HCT116 (cell line): ENCODE data around the gene APLP1. TPM values are rescaled to one million over a fixed set of nuclear protein-coding genes. Genes with fewer than 3 reads are reported as not detected.
"Not testable (repeated sequence)": the region's sequence is repeated elsewhere in the genome, so short reads cannot be mapped to it uniquely, and the experiment has no call there.

ENCODE experiments used
- ATAC-seq: fragments of 200-7000 bp; cut with Tn5 transposase; 2 replicates; pipeline ENCODE4 v1.9.1; 2020; ENCODE audit warnings: mild to moderate bottlenecking, moderate library complexity
- BruUV-seq: library from RNA; stranded (reverse); fragments of 400-500 nt; replicated peaks from 2 replicates; lab custom pipeline; 2021; lab: Mats Ljungman, UMichigan
- CTCF ChIA-PET: fragments of 300-600 bp; sonication (Branson Sonifier 250); formaldehyde crosslinking; loops from one replicate; lab custom pipeline; 2021; ENCODE audit warnings: antibody characterized with exemption; lab: Charles Lee
- POLR2A ChIA-PET: fragments of 300-600, 350-600 bp; sonication (Branson Sonifier 250); formaldehyde crosslinking; loops from one replicate; lab custom pipeline; 2021; ENCODE audit warnings: antibody characterized with exemption; lab: Charles Lee
- RAD21 ChIA-PET, 2 experiments: fragments of 300-600 bp; sonication (Branson Sonifier 250); formaldehyde crosslinking; loops; one replicate each; lab custom pipeline; 2023; ENCODE audit warnings: low total read pairs in 2 of 2; ENCODE audit not compliant: uncharacterized antibody in 2 of 2, unreplicated experiment in 2 of 2, low non-redundant PET in 1 of 2; lab: Charles Lee
- DNase-seq: peaks from one replicate; pipeline ENCODE4 v3.0.0-alpha.2; 2010; ENCODE audit warnings: low read depth, low spot score
- H2AFZ ChIP-seq: fragments of 200-600 bp; shearing (Covaris generic), sonication (generic); 2 replicates; pipeline ENCODE4 v1.6.1; 2017; ENCODE audit warnings: low read depth, mixed run types, mixed read lengths, antibody characterized with exemption, low read length; ENCODE audit not compliant: poor library complexity, severe bottlenecking
- H3K27ac ChIP-seq: 2 replicates; pipeline ENCODE4 v1.5.1; 2012; ENCODE audit warnings: low read depth, low read length
- H3K27me3 ChIP-seq: fragments of 200-600 bp; sonication (generic); 2 replicates; pipeline ENCODE4 v1.6.1; 2016; ENCODE audit warnings: mixed run types, low read length, mixed read lengths; ENCODE audit not compliant: insufficient read depth
- H3K36me3 ChIP-seq, 2 experiments: fragments of 200-500 bp in 1 of 2; fragments of 200-600 bp in 1 of 2; sonication (Bioruptor generic) in 1 of 2; sonication (generic) in 1 of 2; 2 replicates each; pipeline versions ENCODE4 v1.5.1 to v1.6.1; 2014 to 2016; ENCODE audit warnings: low read length in 2 of 2, inconsistent platforms in 1 of 2, mixed read lengths in 1 of 2, mixed run types in 1 of 2; ENCODE audit not compliant: insufficient read depth in 2 of 2, control insufficient read depth in 1 of 2
- H3K4me1 ChIP-seq, 2 experiments: fragments of 200-600 bp in 1 of 2; sonication (generic) in 1 of 2; 2 replicates each; pipeline versions ENCODE4 v1.5.1 to v1.6.1; 2012 to 2017; ENCODE audit warnings: low read length in 2 of 2, inconsistent platforms in 1 of 2, mild to moderate bottlenecking in 1 of 2, mixed read lengths in 1 of 2, mixed run types in 1 of 2, moderate library complexity in 1 of 2; ENCODE audit not compliant: insufficient read depth in 2 of 2, control insufficient read depth in 1 of 2
- H3K4me2 ChIP-seq: fragments of 200-600 bp; sonication (generic); 2 replicates; pipeline ENCODE4 v1.6.1; 2017; ENCODE audit warnings: mixed run types, low read length, mixed read lengths
- H3K4me3 ChIP-seq, 2 experiments: fragments of 200-600 bp in 1 of 2; sonication (generic) in 1 of 2; replicated peaks in 1 of 2; 2 replicates each; pipeline ENCODE4 v1.5.1; 2011 to 2016; ENCODE audit warnings: low read length in 2 of 2, control low read depth in 1 of 2, low read depth in 1 of 2, mild to moderate bottlenecking in 1 of 2, mixed read lengths in 1 of 2, mixed run types in 1 of 2
- H3K79me2 ChIP-seq: fragments of 200-600 bp; sonication (generic); 2 replicates; pipeline ENCODE4 v1.6.1; 2017; ENCODE audit warnings: mild to moderate bottlenecking, mixed run types, low read length, moderate library complexity, mixed read lengths; ENCODE audit not compliant: insufficient read depth
- H3K9ac ChIP-seq: fragments of 200-600 bp; sonication (generic); 2 replicates; pipeline ENCODE4 v1.6.1; 2016; ENCODE audit warnings: low read length, mixed read lengths
- H3K9me2 ChIP-seq: fragments of 200-600 bp; sonication (generic), shearing (Covaris generic); 2 replicates; pipeline ENCODE4 v1.6.1; 2017; ENCODE audit warnings: mixed run types, mild to moderate bottlenecking, moderate library complexity; ENCODE audit not compliant: insufficient read depth
- H3K9me3 ChIP-seq, 2 experiments: fragments of 200-500 bp in 1 of 2; fragments of 200-600 bp in 1 of 2; sonication (Bioruptor generic) in 1 of 2; sonication (generic) in 1 of 2; 2 replicates each; pipeline ENCODE4 v1.6.1; 2014 to 2017; ENCODE audit warnings: low read length in 2 of 2, mixed read lengths in 2 of 2, inconsistent platforms in 1 of 2, low read depth in 1 of 2, mild to moderate bottlenecking in 1 of 2, mixed run types in 1 of 2, moderate library complexity in 1 of 2; ENCODE audit not compliant: control insufficient read depth in 1 of 2, insufficient read depth in 1 of 2
- H4K20me1 ChIP-seq: fragments of 200-600 bp; sonication (generic), shearing (Covaris generic); 2 replicates; pipeline ENCODE4 v1.6.1; 2017; ENCODE audit warnings: mixed run types, mild to moderate bottlenecking, moderate library complexity; ENCODE audit not compliant: insufficient read depth
- ATF3 ChIP-seq: IDR thresholded peaks from 2 replicates; pipeline ENCODE4 v1.6.1; 2012
- CBX3 ChIP-seq: IDR thresholded peaks from 2 replicates; pipeline ENCODE4 v1.6.1; 2012; ENCODE audit warnings: low read depth
- CEBPB ChIP-seq: IDR thresholded peaks from 2 replicates; pipeline ENCODE4 v1.6.1; 2012; ENCODE audit warnings: low read depth
- CTCF ChIP-seq, 3 experiments: fragments of 200-600 bp in 1 of 3; sonication (generic) in 1 of 3; IDR thresholded peaks in 2 of 3; conservative IDR thresholded peaks in 1 of 3; 2 replicates each; pipeline ENCODE4 v1.5.1; 2012 to 2017; ENCODE audit warnings: low read depth in 2 of 3, low read length in 2 of 3, antibody characterized with exemption in 1 of 3, borderline replicate concordance in 1 of 3, control low read depth in 1 of 3, mild to moderate bottlenecking in 1 of 3, mixed read lengths in 1 of 3, mixed run types in 1 of 3, moderate library complexity in 1 of 3; ENCODE audit not compliant: insufficient read depth in 1 of 3
- EGR1 ChIP-seq: IDR thresholded peaks from 2 replicates; pipeline ENCODE4 v1.6.1; 2012; ENCODE audit warnings: low read depth
- ELF1 ChIP-seq: IDR thresholded peaks from 2 replicates; pipeline ENCODE4 v1.6.1; 2012; ENCODE audit warnings: low read depth, borderline replicate concordance
- EZH2 ChIP-seq: fragments of 200-600 bp; sonication (generic); IDR thresholded peaks from 2 replicates; pipeline ENCODE4 v1.6.1; 2017; ENCODE audit warnings: antibody characterized with exemption, mixed run types
- EZH2phosphoT487 ChIP-seq: fragments of 200-600 bp; IDR thresholded peaks from 2 replicates; pipeline ENCODE4 v1.6.1; 2018; ENCODE audit warnings: antibody characterized with exemption, borderline replicate concordance
- FOSL1 ChIP-seq: IDR thresholded peaks from 2 replicates; pipeline ENCODE4 v1.6.1; 2012; ENCODE audit warnings: low read depth
- JUND ChIP-seq: IDR thresholded peaks from 2 replicates; pipeline ENCODE4 v1.6.1; 2012
- POLR2AphosphoS5 ChIP-seq: IDR thresholded peaks from 2 replicates; pipeline ENCODE4 v1.6.1; 2011; ENCODE audit warnings: mild to moderate bottlenecking, low read depth, low read length, moderate library complexity
- RAD21 ChIP-seq: IDR thresholded peaks from 2 replicates; pipeline ENCODE4 v1.6.1; 2012; ENCODE audit warnings: low read depth, mild to moderate bottlenecking
- SIN3A ChIP-seq: IDR thresholded peaks from 2 replicates; pipeline ENCODE4 v1.6.1; 2012; ENCODE audit warnings: low read depth
- SP1 ChIP-seq: IDR thresholded peaks from 2 replicates; pipeline ENCODE4 v1.6.1; 2012; ENCODE audit warnings: low read depth
- ZFX ChIP-seq: fragments of 450-650 bp; IDR thresholded peaks from 2 replicates; pipeline ENCODE4 v1.6.1; 2017
- ZNF274 ChIP-seq: fragments of 200-500 bp; sonication (Bioruptor generic); IDR thresholded peaks from 2 replicates; pipeline ENCODE4 v1.6.1; 2014; ENCODE audit warnings: mild to moderate bottlenecking, low read depth, low read length, inconsistent platforms
- intact Hi-C: fragments of 100-400 bp; cut with micrococcal nuclease; formaldehyde crosslinking; loops from 2 replicates; pipeline ENCODE4 v1.10.0; 2022
- total RNA-seq: library from RNA; stranded (reverse); gene quantifications from one replicate; pipeline ENCODE4 v1.2.1, GENCODE V29; 2021; ENCODE audit not compliant: unreplicated experiment

Gene APLP1
- total RNA-seq, 1 experiment from 2014 or later, result 41.2 TPM

GRCh38 chr19:35909684-35910035, 41.3 kb downstream of the APLP1 start:
- Histone ChIP-seq H3K4me1 (peaks cover 11 to 37% of the 10 kb centered on the region in 2 experiments), H3K4me3 (no peak overlapping the region), H3K36me3 (no peaks in the 10 kb centered on the region), H3K27ac (no peak overlapping the region), H3K4me2 (no peak overlapping the region), H3K9me3 (no peaks in the 10 kb centered on the region), H3K27me3 (no peaks in the 10 kb centered on the region), H2AFZ (no peak overlapping the region), H3K79me2 (no peaks in the 10 kb centered on the region), H4K20me1 (no peaks in the 10 kb centered on the region), H3K9ac (no peak overlapping the region), H3K9me2 (no peaks in the 10 kb centered on the region)
- ChIA-PET POLR2A (no interaction called here), RAD21 (no interaction called here), CTCF (no interaction called here)
- intact Hi-C loops, result no loop called here
- TF ChIP-seq ZFX (no peak), ELF1 (no peak), POLR2AphosphoS5 (no peak), RAD21 (no peak), SP1 (no peak), EZH2phosphoT487 (no peak), ATF3 (no peak), CBX3 (no peak), ZNF274 (no peak), CTCF (IDR thresholded peaks at IDR 0.05 in 2 of 3, conservative IDR thresholded peaks at IDR 0.05 in 1 of 3; ENCODE audit: borderline replicate concordance in 1 of 3, insufficient read depth in 1 of 3, low read depth in 2 of 3, low read length in 2 of 3) (no peak), FOSL1 (no peak), JUND (no peak), SIN3A (no peak), EGR1 (no peak), CEBPB (no peak), EZH2 (no peak)
- no peak for DNase-seq
- BruUV-seq, result no TSS peak
- no peak for ATAC-seq

- POLR2A ChIA-PET, H3K27ac ChIP-seq, ATAC-seq, H3K79me2 ChIP-seq, intact Hi-C loops, H4K20me1 ChIP-seq, DNase-seq, H2AFZ ChIP-seq, BruUV-seq, H3K9me3 ChIP-seq, H3K9ac ChIP-seq, CTCF ChIA-PET, H3K9me2 ChIP-seq, H3K4me3 ChIP-seq, RAD21 ChIA-PET, H3K4me2 ChIP-seq, H3K27me3 ChIP-seq, H3K36me3 ChIP-seq: not testable (repeated sequence)
- H3K4me1 ChIP-seq, result peaks cover 11 to 32% of the 10 kb centered on the region in 2 experiments
Measured at GRCh38 chr19:35910355-35910754, 42.0 kb downstream of the APLP1 start.
